HG03097 (cell line): ENCODE measurements around the gene METTL1.

ENCODE experiments used
- ATAC-seq: cut with Tn5 transposase; IDR thresholded peaks from one replicate; pipeline ENCODE4 v1.9.1; 2021; ENCODE audit not compliant: unreplicated experiment, low FRiP score

METTL1 gene

DNA sequence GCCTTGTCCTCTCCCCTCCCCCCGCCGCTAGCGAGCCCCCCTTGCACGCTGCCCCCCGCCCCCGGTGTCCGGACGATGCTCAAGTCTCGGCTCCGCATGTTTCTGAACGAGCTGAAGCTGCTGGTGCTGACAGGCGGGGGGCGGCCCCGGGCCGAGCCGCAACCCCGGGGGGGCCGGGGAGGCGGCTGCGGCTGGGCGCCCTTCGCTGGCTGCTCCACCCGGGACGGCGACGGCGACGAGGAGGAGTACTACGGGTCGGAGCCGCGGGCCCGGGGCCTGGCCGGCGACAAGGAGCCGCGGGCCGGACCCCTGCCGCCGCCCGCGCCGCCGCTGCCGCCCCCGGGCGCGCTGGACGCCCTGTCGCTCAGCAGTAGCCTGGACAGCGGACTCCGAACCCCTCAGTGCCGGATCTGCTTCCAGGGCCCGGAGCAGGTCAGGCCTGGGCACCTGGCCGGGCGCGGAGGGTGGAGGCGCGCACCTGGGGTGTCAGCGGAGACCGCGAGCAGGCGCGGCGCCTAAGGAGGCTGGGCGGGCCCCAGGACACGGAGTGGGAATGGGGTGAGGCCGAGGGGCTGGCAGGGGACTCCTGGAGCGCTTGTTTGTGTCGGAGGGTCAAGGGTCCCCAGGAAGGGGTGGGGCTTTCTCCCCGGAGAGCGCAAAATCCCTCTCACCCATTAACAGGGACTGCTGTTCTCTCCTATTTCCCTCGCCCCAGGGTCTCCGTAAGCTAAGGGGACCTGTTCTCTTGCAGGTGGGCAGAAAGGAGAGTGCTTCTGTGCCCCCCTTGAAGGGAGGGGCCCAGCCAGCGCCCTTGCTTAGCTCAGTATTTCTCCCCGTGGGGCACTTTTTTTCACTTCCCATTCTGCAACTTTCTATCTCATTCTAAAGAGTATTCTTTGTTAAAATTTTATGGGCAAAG, 16.2 kb downstream of the METTL1 start:
- ATAC-seq, result no peak

- ATAC-seq, result no peak
These were observed 16.8 kb downstream of the METTL1 start for GRCh38 chr12:57755194-57755453.

DNA sequence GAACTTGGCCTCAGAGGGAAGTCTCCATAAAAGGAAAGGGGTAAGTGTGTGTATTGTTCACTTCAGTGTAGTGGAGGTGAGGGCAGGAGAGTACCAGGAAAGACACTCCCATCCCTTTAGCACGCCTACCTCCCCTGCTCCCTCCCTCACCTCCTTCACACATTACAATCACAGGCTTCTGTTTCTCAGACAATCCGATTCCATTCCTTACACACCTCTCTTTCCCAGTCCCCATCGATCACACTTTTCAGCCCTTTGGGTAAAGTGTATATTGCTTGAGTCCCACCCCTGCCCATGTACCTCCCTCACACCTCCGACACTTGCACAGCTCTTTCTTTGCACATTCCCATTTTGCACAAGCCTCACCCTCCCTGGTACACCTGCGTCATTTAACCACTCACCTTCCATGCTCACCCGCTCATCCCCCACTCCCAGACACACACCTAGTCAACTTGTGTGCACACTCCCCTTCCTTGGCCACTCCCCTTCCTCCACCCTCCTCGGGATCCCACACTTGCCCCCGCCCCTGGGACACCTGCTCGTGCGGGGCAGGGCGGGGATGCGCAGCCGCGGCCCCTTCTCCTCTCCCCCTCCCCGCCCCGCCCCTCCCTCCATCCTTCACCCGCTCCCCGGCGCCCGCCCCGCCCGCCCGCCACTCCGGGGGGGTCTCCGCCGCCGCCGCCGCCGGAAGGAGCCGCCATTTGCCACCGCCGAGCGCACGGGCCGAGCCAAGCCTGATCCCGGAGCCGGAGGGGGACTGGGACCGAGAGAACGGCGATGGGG, 17.3 kb downstream of the METTL1 start, which contains the start of gene MARCHF9:
TSS of gene MARCHF9 (plus strand) at position 693 of the 783 bp plus-strand sequence. CDS start 426 bp downstream, outside the sequence.
- peak; percentile 23 for ATAC-seq

DNA sequence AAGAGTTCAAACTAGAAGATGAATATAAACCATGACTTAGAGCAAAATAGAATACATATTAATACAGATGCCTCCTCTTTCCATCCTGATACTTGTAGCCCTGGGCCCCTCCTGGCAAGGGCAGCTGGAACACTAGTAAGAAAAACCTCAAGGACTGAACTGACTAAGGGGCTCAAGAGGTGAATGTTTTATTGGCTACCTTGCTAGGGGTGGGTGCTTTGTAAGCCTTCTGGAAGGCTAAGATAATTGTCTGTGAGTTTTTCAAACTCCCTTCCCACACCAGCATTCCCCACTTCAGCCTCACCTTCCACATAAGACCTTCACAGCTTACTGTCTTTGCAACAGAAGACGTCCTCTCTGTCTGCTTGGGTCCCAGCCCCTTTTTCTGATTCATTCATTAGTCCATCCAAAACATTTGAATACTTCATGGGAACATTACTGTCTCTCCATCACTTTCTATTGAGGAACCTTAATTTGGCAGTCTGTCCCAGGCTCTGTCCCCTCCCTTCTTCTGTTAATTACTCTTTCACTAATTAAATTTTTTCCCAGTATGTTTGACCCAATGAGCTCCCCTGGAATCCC, 18.1 kb downstream of the METTL1 start:
- ATAC-seq, result no peak

DNA sequence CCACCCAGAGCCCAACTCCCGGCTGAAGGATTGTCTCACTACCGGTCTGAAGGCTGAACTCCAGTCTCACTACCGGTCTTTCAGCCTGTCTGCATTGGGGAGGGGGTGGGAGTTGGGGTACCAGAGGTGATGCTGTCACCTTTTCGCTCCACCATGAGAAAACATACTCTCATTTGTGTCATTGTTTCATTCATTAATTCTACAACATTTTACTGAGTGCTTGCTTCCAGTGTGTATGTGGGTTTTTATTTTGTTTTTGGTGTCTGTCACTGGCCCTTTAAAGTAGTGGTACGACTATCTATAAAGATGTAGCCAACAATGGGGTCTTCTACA, 19.3 kb downstream of the METTL1 start:
- ATAC-seq, result no peak

GRCh38 chr12:57751788-57752667, 19.9 kb downstream of the METTL1 start, which contains the start of gene CDK4:
CDK4 (minus strand) TSS chr12:57752310; CDS start chr12:57751717, 593 bp downstream.
- ATAC-seq, result peak; percentile 71

- no peak for ATAC-seq
These were observed 20.5 kb downstream of the METTL1 start for GRCh38 chr12:57751432-57751787.

GRCh38 chr12:57750561-57751431, 21.1 kb downstream of the METTL1 start:
- no peak for ATAC-seq

GRCh38 chr12:57749061-57749460, 22.8 kb downstream of the METTL1 start:
- no peak for ATAC-seq

GRCh38 chr12:57746025-57746424, 25.9 kb downstream of the METTL1 start:
- ATAC-seq, result no peak

DNA sequence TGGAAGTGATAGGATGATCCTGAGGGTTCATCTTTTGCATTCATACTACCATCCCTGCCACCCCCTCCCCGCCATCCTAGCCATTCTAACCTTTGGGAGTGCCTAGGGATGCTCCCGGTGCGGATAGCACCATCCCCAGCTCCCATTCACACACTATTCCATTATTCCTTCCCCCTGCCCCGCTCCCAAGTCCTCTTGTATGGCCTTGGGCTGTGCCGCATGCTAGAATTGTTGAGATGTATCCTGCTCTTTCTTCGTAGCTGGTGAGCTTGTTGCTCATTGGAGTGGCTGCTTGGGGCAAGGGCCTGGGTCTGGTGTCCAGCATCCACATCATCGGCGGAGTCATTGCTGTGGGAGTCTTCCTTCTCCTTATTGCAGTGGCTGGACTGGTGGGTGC, 26.4 kb downstream of the METTL1 start:
- no peak for ATAC-seq

- peak; percentile 62 for ATAC-seq
These were observed 27.0 kb downstream of the METTL1 start, which contains the start of gene TSPAN31 for GRCh38 chr12:57744777-57745484. TSPAN31 (plus strand) TSS chr12:57745039; CDS start chr12:57745155, 116 bp downstream.

DNA sequence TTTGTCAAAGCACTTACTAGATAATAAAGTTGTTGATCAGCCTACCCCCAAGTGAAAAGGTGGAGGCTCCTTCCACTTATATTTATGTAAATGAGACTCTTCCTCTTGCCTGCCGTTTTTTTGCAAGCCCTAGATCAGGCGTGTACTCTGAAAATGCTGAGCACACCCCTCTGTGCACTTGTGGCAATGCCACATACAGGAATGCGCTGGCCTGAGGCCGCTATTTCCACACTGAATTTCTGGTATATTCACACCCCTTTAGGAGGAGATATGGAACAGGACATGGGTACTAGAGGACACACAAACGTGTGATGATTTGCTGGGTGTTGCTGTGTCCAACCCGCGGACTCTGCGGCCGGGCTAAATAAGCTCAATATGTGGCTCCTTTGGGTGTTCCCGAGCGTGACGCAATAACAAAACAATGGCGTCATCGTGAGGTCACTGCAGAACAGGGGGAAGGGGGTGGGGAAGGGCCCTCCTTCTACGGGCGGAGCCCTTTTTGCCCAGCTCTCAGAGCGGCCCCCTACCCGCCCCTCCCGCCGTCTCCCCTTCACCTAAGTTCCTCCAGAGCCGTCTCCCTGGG, 27.6 kb downstream of the METTL1 start:
- ATAC-seq, result peak; percentile 19

DNA sequence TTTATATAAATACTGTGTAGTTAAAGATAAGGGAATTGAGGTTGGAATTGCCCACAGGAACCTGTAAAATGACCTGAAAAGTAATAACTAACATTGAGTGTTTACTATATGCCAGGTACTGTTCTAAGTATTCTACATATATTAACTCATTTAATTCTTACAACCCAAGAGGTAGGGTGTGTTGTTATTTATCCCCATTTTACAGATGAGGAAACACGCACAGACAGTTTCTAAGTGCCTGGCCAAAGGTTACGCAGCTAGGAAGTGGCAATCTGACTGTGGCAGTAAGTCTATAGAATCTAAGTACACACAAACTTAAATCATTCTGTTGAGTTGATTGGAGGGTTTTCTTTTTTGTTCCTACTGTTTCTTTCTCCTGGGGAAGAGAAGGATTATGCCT, 28.1 kb downstream of the METTL1 start:
- ATAC-seq, result no peak

DNA sequence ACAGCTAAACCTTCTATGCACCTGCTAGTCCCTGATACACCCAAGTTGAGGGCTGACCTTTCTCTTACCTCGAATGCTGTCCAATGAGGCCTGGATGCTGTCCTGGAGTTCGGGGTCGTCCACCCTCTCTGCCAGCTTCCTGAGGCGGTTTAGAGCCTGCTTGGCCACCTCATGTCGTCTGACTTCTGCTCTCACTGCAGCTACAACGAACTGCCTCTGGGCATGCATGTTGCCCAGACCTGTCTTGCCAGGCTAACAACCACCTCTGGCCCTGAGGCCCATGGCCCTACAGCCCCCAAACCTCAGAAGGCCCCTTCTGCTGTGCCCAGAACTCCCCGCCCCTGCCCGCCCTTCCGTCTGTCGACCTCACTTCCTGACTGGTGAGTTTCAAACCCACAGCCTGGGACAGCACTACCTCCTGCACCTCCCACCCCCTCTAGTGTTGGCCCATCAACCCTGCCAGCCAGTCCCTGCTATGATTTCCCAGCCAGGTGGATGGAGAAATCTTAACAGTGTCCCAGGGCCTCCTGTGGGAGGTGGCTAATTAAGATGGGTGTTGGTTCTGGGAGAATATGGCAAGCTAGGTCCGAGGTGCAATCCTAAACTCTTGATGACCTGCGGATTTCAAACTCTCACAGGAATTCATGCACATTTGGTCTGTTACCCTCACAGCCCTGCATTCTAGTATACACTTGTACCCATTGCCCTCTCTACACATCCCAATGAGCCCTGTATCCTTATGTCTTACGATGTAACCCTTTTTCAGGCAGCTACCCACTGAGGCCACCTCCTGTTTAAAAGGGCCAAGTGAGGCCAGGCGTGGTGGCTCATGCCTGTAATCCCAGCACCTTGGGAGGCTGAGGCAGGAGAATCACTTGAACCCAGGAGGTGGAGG, 29.8 kb downstream of the METTL1 start:
- peak; percentile 51 for ATAC-seq

DNA sequence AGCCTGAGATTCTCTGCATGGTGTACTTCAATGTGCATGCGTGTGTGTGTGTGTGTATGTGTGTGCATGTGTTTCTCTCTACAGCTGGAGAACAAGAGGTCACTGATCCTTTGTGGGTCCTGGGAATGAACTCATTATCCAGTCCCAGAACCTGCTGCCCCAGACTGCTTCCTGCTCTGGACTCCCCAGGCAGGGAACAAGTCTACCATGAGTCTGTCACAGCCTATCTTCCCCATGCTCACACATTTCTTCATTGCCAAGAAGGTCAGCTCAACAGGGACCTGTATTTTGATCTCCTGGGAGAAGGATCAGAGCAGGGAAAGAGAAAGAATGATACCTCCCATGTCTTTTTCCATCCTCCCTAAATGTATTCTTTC, 30.5 kb downstream of the METTL1 start:
- ATAC-seq, result no peak

GRCh38 chr12:57740656-57741412, 31.1 kb downstream of the METTL1 start:
- peak; percentile 45 for ATAC-seq
